ENCODE measurements around the gene FGF6.
"Not testable (repeated sequence)": the region's sequence is repeated elsewhere in the genome, so short reads cannot be mapped to it uniquely, and the experiment has no call there.

FGF6 gene

GRCh38 chr12:4471256-4471655 is 25.6 kb upstream of the FGF6 start:
- H3K79me2 ChIP-seq (ENCODE audit: control insufficient read depth, insufficient read depth, low read length, unreplicated experiment): no peaks in the 10 kb centered on the region
- no peak overlapping the region for H3K4me3 ChIP-seq (ENCODE audit: low read depth, low read length)
- H3K4me1 ChIP-seq (ENCODE audit: control insufficient read depth, insufficient read depth, low read length, unreplicated experiment): no peaks in the 10 kb centered on the region
- H3K27ac ChIP-seq (ENCODE audit: low read depth, low read length): no peak overlapping the region
- H3K27me3 ChIP-seq (ENCODE audit: insufficient read depth, low read length): peaks cover 88% of the 10 kb centered on the region
- no peak overlapping the region for H2AFZ ChIP-seq (ENCODE audit: low read length, unreplicated experiment)
- H3K36me3 ChIP-seq (ENCODE audit: insufficient read depth, low read length): no peaks in the 10 kb centered on the region

- peaks cover 86% of the 10 kb centered on the region for H3K27me3 ChIP-seq (ENCODE audit: insufficient read depth, low read length)
- H3K27ac ChIP-seq (ENCODE audit: low read depth, low read length): no peak overlapping the region
- H3K4me1 ChIP-seq (ENCODE audit: control insufficient read depth, insufficient read depth, low read length, unreplicated experiment): no peaks in the 10 kb centered on the region
- no peak overlapping the region for H2AFZ ChIP-seq (ENCODE audit: low read length, unreplicated experiment)
- H3K4me3 ChIP-seq (ENCODE audit: low read depth, low read length): no peak overlapping the region
- no peaks in the 10 kb centered on the region for H3K79me2 ChIP-seq (ENCODE audit: control insufficient read depth, insufficient read depth, low read length, unreplicated experiment)
- no peaks in the 10 kb centered on the region for H3K36me3 ChIP-seq (ENCODE audit: insufficient read depth, low read length)
These were observed 23.4 kb upstream of the FGF6 start for GRCh38 chr12:4468994-4469393.

DNA sequence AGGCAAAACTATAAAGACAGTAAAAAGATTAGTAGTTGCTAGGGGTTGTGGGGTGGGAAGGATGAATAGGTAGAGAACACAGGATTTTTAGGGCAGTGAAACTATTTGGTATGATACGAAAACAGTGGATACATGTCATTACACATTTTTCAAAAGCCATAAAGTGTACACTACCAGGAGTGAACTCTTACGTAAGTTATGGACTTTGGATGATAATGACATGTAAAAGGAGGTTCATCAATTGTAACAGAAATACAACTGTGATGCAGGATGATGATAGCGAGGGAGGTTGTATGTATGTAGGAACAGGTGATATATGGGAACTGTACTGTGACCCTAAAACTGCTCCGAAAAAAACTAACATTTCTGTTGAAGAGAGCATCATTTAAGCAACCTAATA is 15.1 kb upstream of the FGF6 start:
- Histone ChIP-seq H3K36me3 (ENCODE audit: insufficient read depth, low read length) (no peaks in the 10 kb centered on the region), H3K4me1 (ENCODE audit: control insufficient read depth, insufficient read depth, low read length, unreplicated experiment) (no peaks in the 10 kb centered on the region), H3K27ac (ENCODE audit: low read depth, low read length) (no peak overlapping the region), H2AFZ (ENCODE audit: low read length, unreplicated experiment) (no peak overlapping the region), H3K4me3 (ENCODE audit: low read depth, low read length) (no peak overlapping the region), H3K27me3 (ENCODE audit: insufficient read depth, low read length) (peaks cover 38% of the 10 kb centered on the region), H3K79me2 (ENCODE audit: control insufficient read depth, insufficient read depth, low read length, unreplicated experiment) (no peaks in the 10 kb centered on the region)

DNA sequence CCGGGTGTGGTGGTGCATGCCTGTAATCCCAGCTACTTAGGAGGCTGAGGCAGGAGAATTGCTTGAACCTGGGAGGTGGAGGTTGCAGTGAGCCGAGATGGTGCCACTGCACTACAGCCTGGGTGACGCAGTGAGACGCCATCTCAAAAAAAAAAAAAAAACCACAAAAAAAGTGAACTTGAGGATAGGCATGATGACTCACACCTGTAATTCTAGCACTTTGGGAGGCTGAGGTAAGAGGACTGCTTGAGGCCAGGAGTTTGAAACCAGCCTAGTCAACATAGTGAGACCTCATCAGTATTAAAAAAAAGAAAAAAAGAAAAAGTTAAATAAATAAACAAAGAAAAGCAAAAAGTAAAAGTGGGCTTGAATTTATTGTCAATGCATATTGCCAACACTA is 10.2 kb upstream of the FGF6 start:
- H3K27ac ChIP-seq (ENCODE audit: low read depth, low read length); H3K79me2 ChIP-seq (ENCODE audit: control insufficient read depth, insufficient read depth, low read length, unreplicated experiment); H3K36me3 ChIP-seq (ENCODE audit: insufficient read depth, low read length); H2AFZ ChIP-seq (ENCODE audit: low read length, unreplicated experiment); H3K4me3 ChIP-seq (ENCODE audit: low read depth, low read length); H3K4me1 ChIP-seq (ENCODE audit: control insufficient read depth, insufficient read depth, low read length, unreplicated experiment): not testable (repeated sequence)
- peaks cover 34% of the 10 kb centered on the region for H3K27me3 ChIP-seq (ENCODE audit: insufficient read depth, low read length)

GRCh38 chr12:4454315-4454860 is 8.8 kb upstream of the FGF6 start:
- no peaks in the 10 kb centered on the region for H3K4me1 ChIP-seq (ENCODE audit: control insufficient read depth, insufficient read depth, low read length, unreplicated experiment)
- H3K27me3 ChIP-seq (ENCODE audit: insufficient read depth, low read length): peaks cover 47% of the 10 kb centered on the region
- H3K4me3 ChIP-seq (ENCODE audit: low read depth, low read length): no peak overlapping the region
- H3K27ac ChIP-seq (ENCODE audit: low read depth, low read length): no peak overlapping the region
- H3K36me3 ChIP-seq (ENCODE audit: insufficient read depth, low read length): no peaks in the 10 kb centered on the region
- no peaks in the 10 kb centered on the region for H3K79me2 ChIP-seq (ENCODE audit: control insufficient read depth, insufficient read depth, low read length, unreplicated experiment)
- no peak overlapping the region for H2AFZ ChIP-seq (ENCODE audit: low read length, unreplicated experiment)

- H3K27me3 ChIP-seq (ENCODE audit: insufficient read depth, low read length): peaks cover 60% of the 10 kb centered on the region
- no peaks in the 10 kb centered on the region for H3K36me3 ChIP-seq (ENCODE audit: insufficient read depth, low read length)
- H3K79me2 ChIP-seq (ENCODE audit: control insufficient read depth, insufficient read depth, low read length, unreplicated experiment): no peaks in the 10 kb centered on the region
- H3K27ac ChIP-seq (ENCODE audit: low read depth, low read length): no peak overlapping the region
- no peaks in the 10 kb centered on the region for H3K4me1 ChIP-seq (ENCODE audit: control insufficient read depth, insufficient read depth, low read length, unreplicated experiment)
- no peak overlapping the region for H3K4me3 ChIP-seq (ENCODE audit: low read depth, low read length)
- H2AFZ ChIP-seq (ENCODE audit: low read length, unreplicated experiment): no peak overlapping the region
These were observed 6.1 kb upstream of the FGF6 start for GRCh38 chr12:4451694-4452093.

GRCh38 chr12:4450551-4451112 is 5.0 kb upstream of the FGF6 start:
- Histone ChIP-seq H3K27me3 (ENCODE audit: insufficient read depth, low read length) (peaks cover 62% of the 10 kb centered on the region), H3K4me1 (ENCODE audit: control insufficient read depth, insufficient read depth, low read length, unreplicated experiment) (no peaks in the 10 kb centered on the region), H3K4me3 (ENCODE audit: low read depth, low read length) (no peak overlapping the region), H3K79me2 (ENCODE audit: control insufficient read depth, insufficient read depth, low read length, unreplicated experiment) (no peaks in the 10 kb centered on the region), H3K36me3 (ENCODE audit: insufficient read depth, low read length) (no peaks in the 10 kb centered on the region), H3K27ac (ENCODE audit: low read depth, low read length) (no peak overlapping the region), H2AFZ (ENCODE audit: low read length, unreplicated experiment) (no peak overlapping the region)

GRCh38 chr12:4449851-4450221 is 4.2 kb upstream of the FGF6 start:
- H3K4me1 ChIP-seq (ENCODE audit: control insufficient read depth, insufficient read depth, low read length, unreplicated experiment): no peaks in the 10 kb centered on the region
- no peak overlapping the region for H3K4me3 ChIP-seq (ENCODE audit: low read depth, low read length)
- no peak overlapping the region for H3K27ac ChIP-seq (ENCODE audit: low read depth, low read length)
- no peaks in the 10 kb centered on the region for H3K79me2 ChIP-seq (ENCODE audit: control insufficient read depth, insufficient read depth, low read length, unreplicated experiment)
- no peak overlapping the region for H2AFZ ChIP-seq (ENCODE audit: low read length, unreplicated experiment)
- H3K36me3 ChIP-seq (ENCODE audit: insufficient read depth, low read length): no peaks in the 10 kb centered on the region
- peaks cover 62% of the 10 kb centered on the region for H3K27me3 ChIP-seq (ENCODE audit: insufficient read depth, low read length)

DNA sequence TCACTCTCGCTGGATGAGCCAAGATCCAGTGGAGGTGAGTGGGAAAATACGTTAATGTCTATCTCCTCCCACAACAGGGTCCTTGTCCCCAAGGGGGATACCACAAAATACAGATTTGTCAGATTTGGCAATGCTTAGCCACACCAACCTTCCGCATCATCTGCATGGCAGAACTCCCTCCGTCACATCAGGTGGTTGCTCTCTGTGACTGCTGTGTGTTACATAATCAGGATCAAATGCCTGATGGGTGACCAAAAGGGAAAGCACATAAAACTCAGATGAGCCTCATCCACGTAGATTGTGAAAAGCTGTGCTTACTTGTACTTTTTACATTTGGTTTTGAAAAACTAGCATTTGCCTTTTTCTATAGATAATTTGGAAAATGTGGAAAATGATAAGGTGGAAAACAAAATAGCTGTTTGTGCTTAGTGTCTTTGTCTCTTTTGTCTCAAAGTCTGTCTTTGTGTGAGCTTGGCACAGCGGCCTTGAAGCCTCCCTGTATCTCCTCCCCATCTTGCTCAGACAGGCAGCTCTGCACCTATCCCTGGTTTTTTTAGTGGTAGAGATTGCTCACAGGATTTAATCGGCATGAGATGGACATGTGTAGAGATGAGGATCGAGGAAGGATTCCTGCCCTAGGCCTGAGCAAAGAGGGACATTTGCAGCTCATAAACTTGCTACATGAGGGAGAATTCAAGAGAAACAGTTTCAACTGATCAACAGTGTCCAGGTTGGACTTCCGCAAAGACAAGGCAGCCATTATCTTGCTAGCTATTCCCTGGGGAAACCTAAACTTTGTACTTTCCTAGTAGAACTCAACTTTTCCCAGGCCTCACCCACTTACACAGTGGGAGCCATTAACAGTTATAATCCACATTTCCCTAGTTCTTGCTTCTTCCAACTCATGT is 3.6 kb upstream of the FGF6 start:
- no peak overlapping the region for H3K4me3 ChIP-seq (ENCODE audit: low read depth, low read length)
- no peaks in the 10 kb centered on the region for H3K4me1 ChIP-seq (ENCODE audit: control insufficient read depth, insufficient read depth, low read length, unreplicated experiment)
- no peaks in the 10 kb centered on the region for H3K36me3 ChIP-seq (ENCODE audit: insufficient read depth, low read length)
- H2AFZ ChIP-seq (ENCODE audit: low read length, unreplicated experiment): no peak overlapping the region
- H3K79me2 ChIP-seq (ENCODE audit: control insufficient read depth, insufficient read depth, low read length, unreplicated experiment): no peaks in the 10 kb centered on the region
- no peak overlapping the region for H3K27ac ChIP-seq (ENCODE audit: low read depth, low read length)
- peaks cover 68% of the 10 kb centered on the region for H3K27me3 ChIP-seq (ENCODE audit: insufficient read depth, low read length)

GRCh38 chr12:4448371-4448940 is 2.8 kb upstream of the FGF6 start:
- H3K27me3 ChIP-seq (ENCODE audit: insufficient read depth, low read length): peaks cover 69% of the 10 kb centered on the region
- no peaks in the 10 kb centered on the region for H3K4me1 ChIP-seq (ENCODE audit: control insufficient read depth, insufficient read depth, low read length, unreplicated experiment)
- no peak overlapping the region for H2AFZ ChIP-seq (ENCODE audit: low read length, unreplicated experiment)
- H3K36me3 ChIP-seq (ENCODE audit: insufficient read depth, low read length): no peaks in the 10 kb centered on the region
- no peak overlapping the region for H3K27ac ChIP-seq (ENCODE audit: low read depth, low read length)
- no peak overlapping the region for H3K4me3 ChIP-seq (ENCODE audit: low read depth, low read length)
- no peaks in the 10 kb centered on the region for H3K79me2 ChIP-seq (ENCODE audit: control insufficient read depth, insufficient read depth, low read length, unreplicated experiment)
